Osteoblast (primary cell): ENCODE data around the gene ABHD12. TPM values are rescaled to one million over a fixed set of nuclear protein-coding genes. Genes with fewer than 3 reads are reported as not detected.

Experiments used
- DNase-seq: peaks from one replicate; pipeline ENCODE4 v3.0.0; 2011; ENCODE audit warnings: low spot score, mixed read lengths; ENCODE audit not compliant: insufficient read length; ENCODE audit errors: missing footprints
- H2AFZ ChIP-seq: 2 replicates; pipeline ENCODE4 v1.6.0; 2011; ENCODE audit warnings: mild to moderate bottlenecking, low read length
- H3K27ac ChIP-seq: 2 replicates; pipeline ENCODE4 v1.5.1; 2011; ENCODE audit warnings: mild to moderate bottlenecking, low read depth, low read length, moderate library complexity
- H3K27me3 ChIP-seq: 2 replicates; pipeline ENCODE4 v1.6.0; 2012; ENCODE audit warnings: mild to moderate bottlenecking, control low read depth, inconsistent platforms, low read length, moderate library complexity; ENCODE audit not compliant: insufficient read depth
- H3K36me3 ChIP-seq: 2 replicates; pipeline ENCODE4 v1.5.1; 2011; ENCODE audit warnings: mild to moderate bottlenecking, low read length, control low read depth, moderate library complexity; ENCODE audit not compliant: insufficient read depth
- H3K4me1 ChIP-seq: 2 replicates; pipeline ENCODE4 v1.5.1; 2011; ENCODE audit warnings: mild to moderate bottlenecking, low read length, control low read depth, moderate library complexity; ENCODE audit not compliant: insufficient read depth
- H3K4me2 ChIP-seq: 2 replicates; pipeline ENCODE4 v1.6.0; 2011; ENCODE audit warnings: mild to moderate bottlenecking, low read length; ENCODE audit not compliant: insufficient read depth
- H3K4me3 ChIP-seq: fragments of 200-600 bp; sonication (generic); 3 replicates; pipeline ENCODE4 v1.5.1; 2012; ENCODE audit warnings: mild to moderate bottlenecking, low read length, inconsistent platforms; ENCODE audit not compliant: insufficient read depth
- H3K79me2 ChIP-seq: 2 replicates; pipeline ENCODE4 v1.6.0; 2012; ENCODE audit warnings: mild to moderate bottlenecking, low read length, control low read depth, inconsistent platforms; ENCODE audit not compliant: insufficient read depth
- H3K9me3 ChIP-seq: 2 replicates; pipeline ENCODE4 v1.5.1; 2011; ENCODE audit warnings: low read depth, low read length, control low read depth
- H4K20me1 ChIP-seq: 2 replicates; pipeline ENCODE4 v1.6.0; 2012; ENCODE audit warnings: mild to moderate bottlenecking, low read length, control low read depth; ENCODE audit not compliant: insufficient read depth
- total RNA-seq: library from RNA; depleted of rRNA; stranded (reverse); fragments of >200 nt; gene quantifications from 2 replicates; pipeline ENCODE4 v1.2.3, GENCODE V29; 2012
- TF ChIP-seq, protein P1 (sequence below): IDR thresholded peaks from 2 replicates; pipeline ENCODE4 v1.5.1; 2011; ENCODE audit warnings: mild to moderate bottlenecking, low read depth, low read length, moderate library complexity; ENCODE audit errors: extremely low read depth

Gene ABHD12
- total RNA-seq, 1 donor: 29.7 TPM

GRCh38 chr20:25399037-25399430, 8.4 kb upstream of the ABHD12 start:
- peaks cover 3% of the 10 kb centered on the region for H3K9me3 ChIP-seq
- no peaks in the 10 kb centered on the region for H4K20me1 ChIP-seq
- H2AFZ ChIP-seq: peak overlapping the region; percentile 68
- H3K36me3 ChIP-seq: no peaks in the 10 kb centered on the region
- H3K4me1 ChIP-seq: peaks cover 9% of the 10 kb centered on the region
- no peaks in the 10 kb centered on the region for H3K79me2 ChIP-seq
- H3K4me2 ChIP-seq: no peak overlapping the region
- H3K27me3 ChIP-seq: peaks cover 3% of the 10 kb centered on the region
- DNase-seq: peak; percentile 71
- no peak overlapping the region for H3K27ac ChIP-seq
- no peak overlapping the region for H3K4me3 ChIP-seq
- TF ChIP-seq, protein P1, sequence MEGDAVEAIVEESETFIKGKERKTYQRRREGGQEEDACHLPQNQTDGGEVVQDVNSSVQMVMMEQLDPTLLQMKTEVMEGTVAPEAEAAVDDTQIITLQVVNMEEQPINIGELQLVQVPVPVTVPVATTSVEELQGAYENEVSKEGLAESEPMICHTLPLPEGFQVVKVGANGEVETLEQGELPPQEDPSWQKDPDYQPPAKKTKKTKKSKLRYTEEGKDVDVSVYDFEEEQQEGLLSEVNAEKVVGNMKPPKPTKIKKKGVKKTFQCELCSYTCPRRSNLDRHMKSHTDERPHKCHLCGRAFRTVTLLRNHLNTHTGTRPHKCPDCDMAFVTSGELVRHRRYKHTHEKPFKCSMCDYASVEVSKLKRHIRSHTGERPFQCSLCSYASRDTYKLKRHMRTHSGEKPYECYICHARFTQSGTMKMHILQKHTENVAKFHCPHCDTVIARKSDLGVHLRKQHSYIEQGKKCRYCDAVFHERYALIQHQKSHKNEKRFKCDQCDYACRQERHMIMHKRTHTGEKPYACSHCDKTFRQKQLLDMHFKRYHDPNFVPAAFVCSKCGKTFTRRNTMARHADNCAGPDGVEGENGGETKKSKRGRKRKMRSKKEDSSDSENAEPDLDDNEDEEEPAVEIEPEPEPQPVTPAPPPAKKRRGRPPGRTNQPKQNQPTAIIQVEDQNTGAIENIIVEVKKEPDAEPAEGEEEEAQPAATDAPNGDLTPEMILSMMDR: peak; percentile 70

DNA sequence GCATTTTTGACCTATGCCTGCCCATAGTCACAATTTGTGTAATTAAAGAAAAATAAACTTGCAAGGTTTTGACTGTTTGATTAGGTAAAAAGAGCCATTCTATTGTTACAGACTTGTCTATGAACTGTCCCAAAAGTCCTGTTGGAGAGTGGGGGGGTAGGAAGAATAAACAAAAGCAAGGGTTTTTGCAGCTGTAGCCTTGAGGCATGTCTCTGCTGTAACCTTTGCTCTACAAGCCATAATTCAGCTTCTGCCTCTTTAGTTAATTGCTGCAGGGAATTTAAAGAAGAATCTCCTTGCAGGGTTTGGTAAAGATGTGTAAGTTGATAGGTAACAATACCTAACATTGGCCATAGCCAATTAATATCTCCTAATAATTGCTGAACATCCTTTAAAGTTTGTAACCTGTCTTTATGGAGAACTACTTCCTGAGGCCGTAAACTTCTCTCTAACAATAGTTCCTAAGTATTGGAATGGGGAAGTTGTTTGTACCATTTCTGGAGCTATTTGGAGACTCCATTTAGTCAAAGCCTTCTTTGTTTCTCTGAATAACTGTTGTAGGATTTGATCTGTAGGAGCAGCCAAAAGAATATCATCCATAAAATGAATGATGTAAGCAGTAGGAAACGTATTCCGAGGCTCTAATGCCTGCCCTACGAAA, 7.9 kb upstream of the ABHD12 start:
- Histone ChIP-seq H3K27ac (no peak overlapping the region), H3K4me2 (no peak overlapping the region), H3K36me3 (no peaks in the 10 kb centered on the region), H4K20me1 (no peaks in the 10 kb centered on the region), H3K4me3 (no peak overlapping the region), H2AFZ (peak overlapping the region; percentile 68), H3K9me3 (peaks cover 3% of the 10 kb centered on the region), H3K4me1 (peaks cover 9% of the 10 kb centered on the region), H3K27me3 (peaks cover 3% of the 10 kb centered on the region), H3K79me2 (no peaks in the 10 kb centered on the region)
- TF ChIP-seq, protein P1: no peak
- DNase-seq: no peak

DNA sequence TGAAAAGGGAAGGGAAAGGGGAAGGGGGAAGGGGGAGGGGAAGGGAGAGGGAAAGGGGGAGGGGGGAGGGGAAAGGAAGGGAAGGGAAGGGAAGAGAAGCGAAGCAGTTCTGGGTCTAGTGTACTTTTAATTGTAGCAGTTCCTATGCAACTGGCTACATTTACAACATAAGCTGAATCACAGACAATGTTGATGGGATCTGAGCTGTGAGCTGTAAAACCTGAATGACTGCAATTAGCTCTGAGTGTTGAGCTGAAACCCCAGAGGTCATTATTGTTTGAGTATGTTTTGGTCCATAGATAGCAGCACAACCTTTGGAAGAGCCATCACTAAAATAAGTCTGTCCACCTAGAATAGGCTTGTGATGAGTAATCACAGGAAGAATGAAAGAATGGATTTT, 7.2 kb upstream of the ABHD12 start:
- Histone ChIP-seq H3K79me2 (no peaks in the 10 kb centered on the region), H3K27me3 (peaks cover 3% of the 10 kb centered on the region), H3K36me3 (no peaks in the 10 kb centered on the region), H2AFZ (no peak overlapping the region), H3K27ac (no peak overlapping the region), H3K4me3 (no peak overlapping the region), H3K4me2 (no peak overlapping the region), H3K4me1 (peaks cover 9% of the 10 kb centered on the region), H4K20me1 (no peaks in the 10 kb centered on the region), H3K9me3 (peaks cover 3% of the 10 kb centered on the region)
- no peak for DNase-seq
- TF ChIP-seq, protein P1: no peak

- Histone ChIP-seq H3K4me1 (peaks cover 9% of the 10 kb centered on the region), H3K27me3 (peaks cover 3% of the 10 kb centered on the region), H3K79me2 (no peaks in the 10 kb centered on the region), H3K36me3 (no peaks in the 10 kb centered on the region), H3K4me2 (no peak overlapping the region), H4K20me1 (no peaks in the 10 kb centered on the region), H2AFZ (no peak overlapping the region), H3K9me3 (no peaks in the 10 kb centered on the region), H3K27ac (no peak overlapping the region), H3K4me3 (no peak overlapping the region)
- no peak for DNase-seq
- TF ChIP-seq, protein P1: no peak
Measured at GRCh38 chr20:25397096-25397495, 6.5 kb upstream of the ABHD12 start.
